ENCODE results near the gene RALGPS2.

The RALGPS2 gene

GRCh38 chr1:178934546-178934945 is 209.5 kb downstream of the RALGPS2 start:
- H4K91ac ChIP-seq (ENCODE audit: low read depth, low read length, poor library complexity), result no peak overlapping the region
- H2AK5ac ChIP-seq (ENCODE audit: low read depth, low read length), result no peak overlapping the region
- H3K36me3 ChIP-seq (replicated peaks in 1 of 2; ENCODE audit: control insufficient read depth in 2 of 2, insufficient read depth in 2 of 2, low read length in 2 of 2), result no peaks in the 10 kb centered on the region
- no peak overlapping the region for H3K18ac ChIP-seq (ENCODE audit: low read length)
- H3K4me2 ChIP-seq (ENCODE audit: insufficient read depth, low read length, poor library complexity, severe bottlenecking), result no peak overlapping the region
- H3K14ac ChIP-seq (ENCODE audit: low read length), result no peak overlapping the region
- H3K27me3 ChIP-seq (ENCODE audit: control insufficient read depth in 3 of 3, insufficient read depth in 3 of 3, low read depth in 1 of 3, low read length in 3 of 3), result peaks cover 0 to 18% (median 0%) of the 10 kb centered on the region in 3 experiments
- H2BK12ac ChIP-seq (ENCODE audit: low read length), result no peak overlapping the region
- no peak overlapping the region for H3K9ac ChIP-seq (ENCODE audit: low read depth, low read length, poor library complexity)
- no peak overlapping the region for H2BK120ac ChIP-seq (ENCODE audit: low read depth, low read length)
- no peak for DNase-seq (ENCODE audit: low spot score)
- H3K4ac ChIP-seq (ENCODE audit: low read length), result no peak overlapping the region
- no peaks in the 10 kb centered on the region for H3K79me1 ChIP-seq (ENCODE audit: low read depth, low read length)
- peaks cover 7 to 14% of the 10 kb centered on the region in 2 donors for H3K4me1 ChIP-seq (ENCODE audit: control insufficient read depth in 2 of 2, insufficient read depth in 1 of 2, low read depth in 1 of 2, low read length in 2 of 2)
- H3K27ac ChIP-seq (replicated peaks; ENCODE audit: low read length), result no peak overlapping the region
- no peaks in the 10 kb centered on the region for H3K9me3 ChIP-seq (replicated peaks in 1 of 2; ENCODE audit: control insufficient read depth in 2 of 2, insufficient read depth in 1 of 2, low read depth in 1 of 2, low read length in 2 of 2)
- H2AFZ ChIP-seq (ENCODE audit: low read length), result no peak overlapping the region
- no peak overlapping the region for H4K8ac ChIP-seq (ENCODE audit: low read depth, low read length)
- no peak overlapping the region for H2BK15ac ChIP-seq (ENCODE audit: low read length)
- H3K23ac ChIP-seq (ENCODE audit: low read depth, low read length, poor library complexity), result no peak overlapping the region
- WGBS, 2 donors (ENCODE audit: extremely low coverage in 2 of 2, insufficient read length in 2 of 2, insufficient replicate concordance in 1 of 2), result no CpG with 5 or more reads among the region's 3 CpGs
- no peak overlapping the region for H2BK5ac ChIP-seq (ENCODE audit: low read length)
- H3K4me3 ChIP-seq (ENCODE audit: low read length in 2 of 2), result peak overlapping the region in 1 of 2 donors; percentile 29

GRCh38 chr1:178935610-178936009 is 210.6 kb downstream of the RALGPS2 start:
- WGBS, 2 donors (ENCODE audit: extremely low coverage in 2 of 2, insufficient read length in 2 of 2, insufficient replicate concordance in 1 of 2), result no CpG with 5 or more reads among the region's 5 CpGs
- H2BK12ac ChIP-seq (ENCODE audit: low read length), result no peak overlapping the region

DNA sequence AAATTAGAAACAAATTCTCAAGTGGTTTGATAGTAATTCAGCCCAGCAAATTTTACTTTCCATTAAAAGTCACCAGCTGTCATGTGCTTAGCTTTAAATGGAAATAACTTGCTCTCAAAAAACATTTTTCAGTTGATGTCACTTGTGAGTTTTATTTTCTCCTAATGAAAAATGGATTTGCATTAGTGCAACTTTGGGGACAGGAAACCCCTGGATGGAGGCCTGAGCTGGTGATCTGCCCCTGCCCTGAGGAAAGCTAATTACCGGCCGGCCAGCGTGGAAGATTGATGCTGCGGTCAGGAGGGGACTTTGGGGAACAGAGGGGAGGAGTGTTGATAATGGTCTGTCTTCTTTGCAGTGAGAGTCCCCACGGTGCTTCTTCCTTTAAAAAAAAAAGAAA is 212.7 kb downstream of the RALGPS2 start:
- Histone ChIP-seq H3K36me3 (replicated peaks in 1 of 2; ENCODE audit: control insufficient read depth in 2 of 2, insufficient read depth in 2 of 2, low read length in 2 of 2) (no peaks in the 10 kb centered on the region), H2BK5ac (ENCODE audit: low read length) (no peak overlapping the region), H4K91ac (ENCODE audit: low read depth, low read length, poor library complexity) (no peak overlapping the region), H2BK15ac (ENCODE audit: low read length) (no peak overlapping the region), H3K4ac (ENCODE audit: low read length) (no peak overlapping the region), H2AK5ac (ENCODE audit: low read depth, low read length) (no peak overlapping the region), H3K4me1 (ENCODE audit: control insufficient read depth in 2 of 2, insufficient read depth in 1 of 2, low read depth in 1 of 2, low read length in 2 of 2) (peaks cover 5 to 9% of the 10 kb centered on the region in 2 donors), H3K79me1 (ENCODE audit: low read depth, low read length) (no peaks in the 10 kb centered on the region), H3K4me3 (ENCODE audit: low read length in 2 of 2) (no peak overlapping the region), H3K9ac (ENCODE audit: low read depth, low read length, poor library complexity) (no peak overlapping the region), H2BK12ac (ENCODE audit: low read length) (no peak overlapping the region), H3K4me2 (ENCODE audit: insufficient read depth, low read length, poor library complexity, severe bottlenecking) (no peak overlapping the region), H3K14ac (ENCODE audit: low read length) (no peak overlapping the region), H4K8ac (ENCODE audit: low read depth, low read length) (no peak overlapping the region), H3K23ac (ENCODE audit: low read depth, low read length, poor library complexity) (no peak overlapping the region), H2BK120ac (ENCODE audit: low read depth, low read length) (no peak overlapping the region), H2AFZ (ENCODE audit: low read length) (no peak overlapping the region), H3K9me3 (replicated peaks in 1 of 2; ENCODE audit: control insufficient read depth in 2 of 2, insufficient read depth in 1 of 2, low read depth in 1 of 2, low read length in 2 of 2) (no peaks in the 10 kb centered on the region), H3K18ac (ENCODE audit: low read length) (no peak overlapping the region), H3K27me3 (ENCODE audit: control insufficient read depth in 3 of 3, insufficient read depth in 3 of 3, low read depth in 1 of 3, low read length in 3 of 3) (peaks cover 0 to 20% (median 0%) of the 10 kb centered on the region in 3 experiments), H3K27ac (replicated peaks; ENCODE audit: low read length) (no peak overlapping the region)
- WGBS, 2 donors (ENCODE audit: extremely low coverage in 2 of 2, insufficient read length in 2 of 2, insufficient replicate concordance in 1 of 2), result no CpG with 5 or more reads among the region's 5 CpGs
- DNase-seq (ENCODE audit: low spot score), result no peak

More at GRCh38 chr1:178935610-178936009, 210.6 kb downstream of the RALGPS2 start:
- Histone ChIP-seq H2BK5ac (ENCODE audit: low read length) (no peak overlapping the region), H2AFZ (ENCODE audit: low read length) (no peak overlapping the region), H3K27me3 (ENCODE audit: control insufficient read depth in 3 of 3, insufficient read depth in 3 of 3, low read depth in 1 of 3, low read length in 3 of 3) (peaks cover 0 to 20% (median 0%) of the 10 kb centered on the region in 3 experiments), H2AK5ac (ENCODE audit: low read depth, low read length) (no peak overlapping the region), H2BK15ac (ENCODE audit: low read length) (no peak overlapping the region), H3K27ac (replicated peaks; ENCODE audit: low read length) (no peak overlapping the region), H4K91ac (ENCODE audit: low read depth, low read length, poor library complexity) (no peak overlapping the region), H3K14ac (ENCODE audit: low read length) (no peak overlapping the region), H3K4me3 (ENCODE audit: low read length in 2 of 2) (no peak overlapping the region), H4K8ac (ENCODE audit: low read depth, low read length) (no peak overlapping the region), H3K4me2 (ENCODE audit: insufficient read depth, low read length, poor library complexity, severe bottlenecking) (no peak overlapping the region), H3K4me1 (ENCODE audit: control insufficient read depth in 2 of 2, insufficient read depth in 1 of 2, low read depth in 1 of 2, low read length in 2 of 2) (peaks cover 7 to 14% of the 10 kb centered on the region in 2 donors), H3K23ac (ENCODE audit: low read depth, low read length, poor library complexity) (no peak overlapping the region), H3K36me3 (replicated peaks in 1 of 2; ENCODE audit: control insufficient read depth in 2 of 2, insufficient read depth in 2 of 2, low read length in 2 of 2) (no peaks in the 10 kb centered on the region), H3K9me3 (replicated peaks in 1 of 2; ENCODE audit: control insufficient read depth in 2 of 2, insufficient read depth in 1 of 2, low read depth in 1 of 2, low read length in 2 of 2) (no peaks in the 10 kb centered on the region), H2BK120ac (ENCODE audit: low read depth, low read length) (no peak overlapping the region), H3K18ac (ENCODE audit: low read length) (no peak overlapping the region), H3K4ac (ENCODE audit: low read length) (no peak overlapping the region), H3K79me1 (ENCODE audit: low read depth, low read length) (no peaks in the 10 kb centered on the region), H3K9ac (ENCODE audit: low read depth, low read length, poor library complexity) (no peak overlapping the region)
- DNase-seq (ENCODE audit: low spot score), result no peak

- Histone ChIP-seq H3K9ac (ENCODE audit: low read depth, low read length, poor library complexity) (no peak overlapping the region), H2BK5ac (ENCODE audit: low read length) (no peak overlapping the region)
Measured at GRCh38 chr1:178938101-178938958, 213.3 kb downstream of the RALGPS2 start.

More at GRCh38 chr1:178938101-178938958, 213.3 kb downstream of the RALGPS2 start:
- Histone ChIP-seq H3K23ac (ENCODE audit: low read depth, low read length, poor library complexity) (peak overlapping the region; percentile 68), H2BK12ac (ENCODE audit: low read length) (no peak overlapping the region), H3K36me3 (replicated peaks in 1 of 2; ENCODE audit: control insufficient read depth in 2 of 2, insufficient read depth in 2 of 2, low read length in 2 of 2) (no peaks in the 10 kb centered on the region), H3K14ac (ENCODE audit: low read length) (no peak overlapping the region), H4K91ac (ENCODE audit: low read depth, low read length, poor library complexity) (no peak overlapping the region), H3K9me3 (replicated peaks in 1 of 2; ENCODE audit: control insufficient read depth in 2 of 2, insufficient read depth in 1 of 2, low read depth in 1 of 2, low read length in 2 of 2) (no peaks in the 10 kb centered on the region), H3K79me1 (ENCODE audit: low read depth, low read length) (no peaks in the 10 kb centered on the region), H2AFZ (ENCODE audit: low read length) (peak overlapping the region; percentile 24), H4K8ac (ENCODE audit: low read depth, low read length) (no peak overlapping the region), H2AK5ac (ENCODE audit: low read depth, low read length) (peak overlapping the region; percentile 49), H2BK120ac (ENCODE audit: low read depth, low read length) (no peak overlapping the region), H3K4ac (ENCODE audit: low read length) (peak overlapping the region; percentile 90), H2BK15ac (ENCODE audit: low read length) (no peak overlapping the region), H3K4me3 (ENCODE audit: low read length in 2 of 2) (no peak overlapping the region), H3K4me1 (ENCODE audit: control insufficient read depth in 2 of 2, insufficient read depth in 1 of 2, low read depth in 1 of 2, low read length in 2 of 2) (peaks cover 5 to 9% of the 10 kb centered on the region in 2 donors), H3K27ac (replicated peaks; ENCODE audit: low read length) (no peak overlapping the region), H3K27me3 (ENCODE audit: control insufficient read depth in 3 of 3, insufficient read depth in 3 of 3, low read depth in 1 of 3, low read length in 3 of 3) (peaks cover 0 to 20% (median 0%) of the 10 kb centered on the region in 3 experiments), H3K4me2 (ENCODE audit: insufficient read depth, low read length, poor library complexity, severe bottlenecking) (no peak overlapping the region), H3K18ac (ENCODE audit: low read length) (peak overlapping the region; percentile 71)
- WGBS, 2 donors (ENCODE audit: extremely low coverage in 2 of 2, insufficient read length in 2 of 2, insufficient replicate concordance in 1 of 2), result no CpG with 5 or more reads among the region's 11 CpGs
- no peak for DNase-seq (ENCODE audit: low spot score)
